Skeletal muscle satellite cell (primary cell): ENCODE measurements around the gene PFKFB3.

ENCODE experiments used
- H3K27me3 ChIP-seq: 2 replicates; pipeline ENCODE4 v1.7.0; 2013; ENCODE audit warnings: low read length; ENCODE audit not compliant: control insufficient read depth, insufficient read depth
- H3K36me3 ChIP-seq: 2 replicates; pipeline ENCODE4 v1.7.0; 2013; ENCODE audit warnings: mild to moderate bottlenecking, control low read depth, low read length; ENCODE audit not compliant: insufficient read depth
- H3K4me1 ChIP-seq: 2 replicates; pipeline ENCODE4 v1.7.0; 2013; ENCODE audit warnings: low read length; ENCODE audit not compliant: control insufficient read depth, insufficient read depth
- H3K4me2 ChIP-seq: 2 replicates; pipeline ENCODE4 v1.7.0; 2013; ENCODE audit warnings: mild to moderate bottlenecking, low read length
- H3K4me3 ChIP-seq: 2 replicates; pipeline ENCODE4 v1.7.0; 2013; ENCODE audit warnings: low read length
- H3K9ac ChIP-seq: 2 replicates; pipeline ENCODE4 v1.7.0; 2013; ENCODE audit warnings: mild to moderate bottlenecking, low read depth, low read length, moderate library complexity
- H3K9me3 ChIP-seq: replicated peaks from 2 replicates; pipeline ENCODE4 v1.7.0; 2013; ENCODE audit warnings: mild to moderate bottlenecking, control low read depth, low read length

The PFKFB3 gene

DNA sequence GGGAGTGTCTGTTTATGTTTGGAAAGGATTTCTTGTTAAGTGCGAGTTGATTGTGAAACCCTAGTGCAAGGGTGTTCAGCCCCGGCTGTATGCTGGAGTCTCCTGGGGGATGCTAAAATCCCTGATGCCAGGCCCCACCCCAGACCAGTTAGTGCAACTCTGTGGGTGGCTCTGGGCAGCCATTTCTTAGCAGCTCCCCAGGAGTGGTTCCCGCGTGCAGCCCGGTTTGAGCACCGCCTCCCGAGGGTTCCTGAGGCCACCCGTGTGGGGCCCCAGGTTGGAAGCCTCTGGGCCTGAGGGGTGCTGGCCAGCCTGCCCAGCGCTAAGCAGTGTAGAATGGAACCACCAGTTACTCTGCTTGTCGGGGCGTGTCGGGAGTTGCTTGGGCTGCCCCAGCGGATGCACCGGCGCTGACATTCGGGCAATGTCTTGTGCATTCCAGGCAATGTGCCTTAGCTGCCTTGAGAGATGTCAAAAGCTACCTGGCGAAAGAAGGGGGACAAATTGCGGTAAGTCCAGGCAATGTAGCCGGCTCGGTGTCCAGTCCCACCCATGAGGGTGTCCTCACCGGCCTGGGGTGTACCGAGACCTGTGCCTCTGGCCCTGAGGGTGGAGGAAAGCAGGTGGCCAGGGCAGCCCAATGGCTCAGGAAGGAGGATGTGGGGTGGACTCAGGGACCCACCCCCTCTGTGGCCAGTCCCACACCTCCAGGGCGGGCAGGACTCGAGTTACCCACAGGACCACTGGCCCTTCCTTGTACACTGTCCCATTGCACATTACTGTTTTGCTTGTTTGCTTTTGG lies 13.2 kb downstream of the PFKFB3 start:
- peaks cover 71% of the 10 kb centered on the region for H3K36me3 ChIP-seq
- H3K4me1 ChIP-seq = peaks cover 34% of the 10 kb centered on the region
- H3K27me3 ChIP-seq = no peaks in the 10 kb centered on the region
- H3K4me3 ChIP-seq = no peak overlapping the region
- no peaks in the 10 kb centered on the region for H3K9me3 ChIP-seq
- H3K9ac ChIP-seq = no peak overlapping the region
- no peak overlapping the region for H3K4me2 ChIP-seq

- no peaks in the 10 kb centered on the region for H3K9me3 ChIP-seq
- H3K4me3 ChIP-seq = no peak overlapping the region
- no peak overlapping the region for H3K4me2 ChIP-seq
- peaks cover 81% of the 10 kb centered on the region for H3K36me3 ChIP-seq
- no peak overlapping the region for H3K9ac ChIP-seq
- peaks cover 31% of the 10 kb centered on the region for H3K4me1 ChIP-seq
- H3K27me3 ChIP-seq = no peaks in the 10 kb centered on the region
Measured at GRCh38 chr10:6216916-6217315, 14.2 kb downstream of the PFKFB3 start.

DNA sequence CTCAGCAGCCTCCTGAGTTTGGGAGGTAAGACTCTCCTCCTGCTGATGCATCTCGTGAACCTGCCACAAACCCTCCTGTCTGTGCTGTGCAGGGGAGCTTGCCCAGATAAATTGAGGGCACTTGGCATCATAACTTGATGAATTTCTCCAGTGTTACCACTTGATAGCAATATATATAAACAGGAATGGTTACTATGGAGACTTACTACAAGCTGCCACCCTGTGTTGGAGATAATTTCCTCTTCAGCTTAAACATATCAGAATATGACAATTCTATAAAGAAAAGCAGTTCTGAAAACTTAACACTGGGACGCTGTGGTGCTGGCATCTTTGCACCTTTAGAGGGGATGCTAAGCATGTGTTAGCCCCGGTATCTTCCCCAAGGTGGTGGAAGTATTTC lies 14.9 kb downstream of the PFKFB3 start:
- H3K4me3 ChIP-seq = no peak overlapping the region
- H3K9ac ChIP-seq = no peak overlapping the region
- H3K27me3 ChIP-seq = no peaks in the 10 kb centered on the region
- H3K9me3 ChIP-seq = no peaks in the 10 kb centered on the region
- H3K36me3 ChIP-seq = peaks cover 85% of the 10 kb centered on the region
- H3K4me2 ChIP-seq = no peak overlapping the region
- peaks cover 31% of the 10 kb centered on the region for H3K4me1 ChIP-seq

- Histone ChIP-seq H3K4me3 (no peak overlapping the region), H3K27me3 (no peaks in the 10 kb centered on the region), H3K4me2 (no peak overlapping the region), H3K9me3 (no peaks in the 10 kb centered on the region), H3K4me1 (peaks cover 29% of the 10 kb centered on the region), H3K36me3 (peaks cover 90% of the 10 kb centered on the region), H3K9ac (no peak overlapping the region)
Measured at GRCh38 chr10:6218692-6219493, 16.2 kb downstream of the PFKFB3 start.

DNA sequence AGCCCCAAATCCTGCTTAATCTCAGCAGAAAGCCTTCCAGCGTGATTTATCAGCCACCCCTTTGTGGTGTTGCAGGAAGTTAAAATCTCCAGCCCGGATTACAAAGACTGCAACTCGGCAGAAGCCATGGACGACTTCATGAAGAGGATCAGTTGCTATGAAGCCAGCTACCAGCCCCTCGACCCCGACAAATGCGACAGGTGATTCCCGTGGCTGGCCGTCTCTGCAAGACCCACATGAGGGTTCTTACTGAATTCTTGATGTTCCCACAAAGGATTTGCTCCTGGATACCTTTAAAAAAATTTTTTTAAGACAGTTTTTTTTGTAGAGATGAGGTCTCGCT lies 16.7 kb downstream of the PFKFB3 start:
- Histone ChIP-seq H3K9me3 (no peaks in the 10 kb centered on the region), H3K4me3 (no peak overlapping the region), H3K4me2 (no peak overlapping the region), H3K27me3 (no peaks in the 10 kb centered on the region), H3K36me3 (peaks cover 89% of the 10 kb centered on the region), H3K4me1 (peaks cover 29% of the 10 kb centered on the region), H3K9ac (no peak overlapping the region)

DNA sequence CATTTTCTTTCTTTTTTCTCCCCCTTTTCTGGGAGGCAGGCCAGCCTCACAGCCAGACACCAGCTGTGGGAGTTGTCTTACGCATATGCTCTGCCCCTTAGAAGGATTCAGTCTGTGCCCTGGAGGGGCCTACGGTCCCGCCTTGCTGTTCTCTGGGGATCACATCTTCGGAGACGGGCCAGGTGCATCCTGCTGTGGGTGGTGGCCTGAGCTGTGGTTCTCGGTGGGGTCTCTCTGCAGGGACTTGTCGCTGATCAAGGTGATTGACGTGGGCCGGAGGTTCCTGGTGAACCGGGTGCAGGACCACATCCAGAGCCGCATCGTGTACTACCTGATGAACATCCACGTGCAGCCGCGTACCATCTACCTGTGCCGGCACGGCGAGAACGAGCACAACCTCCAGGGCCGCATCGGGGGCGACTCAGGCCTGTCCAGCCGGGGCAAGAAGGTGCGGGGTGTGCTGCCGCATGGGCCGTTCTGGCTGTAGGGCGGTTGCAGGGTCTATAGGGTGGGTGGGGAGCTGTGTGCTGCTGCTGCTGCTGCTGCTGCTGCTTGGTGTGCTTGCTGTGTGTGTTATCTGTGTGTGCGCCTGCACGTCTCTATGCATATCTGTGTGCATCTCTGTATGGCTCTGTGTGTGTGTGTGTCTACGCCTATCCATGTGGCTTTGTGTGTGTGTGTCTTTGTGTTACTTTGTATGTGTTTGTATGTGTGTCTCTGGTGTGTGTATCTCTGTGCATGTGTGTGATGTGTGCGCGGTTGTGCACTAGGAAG lies 17.9 kb downstream of the PFKFB3 start:
- Histone ChIP-seq H3K4me2 (no peak overlapping the region), H3K4me3 (no peak overlapping the region), H3K9me3 (no peaks in the 10 kb centered on the region), H3K27me3 (no peaks in the 10 kb centered on the region), H3K36me3 (peaks cover 84% of the 10 kb centered on the region), H3K4me1 (peaks cover 29% of the 10 kb centered on the region), H3K9ac (no peak overlapping the region)

DNA sequence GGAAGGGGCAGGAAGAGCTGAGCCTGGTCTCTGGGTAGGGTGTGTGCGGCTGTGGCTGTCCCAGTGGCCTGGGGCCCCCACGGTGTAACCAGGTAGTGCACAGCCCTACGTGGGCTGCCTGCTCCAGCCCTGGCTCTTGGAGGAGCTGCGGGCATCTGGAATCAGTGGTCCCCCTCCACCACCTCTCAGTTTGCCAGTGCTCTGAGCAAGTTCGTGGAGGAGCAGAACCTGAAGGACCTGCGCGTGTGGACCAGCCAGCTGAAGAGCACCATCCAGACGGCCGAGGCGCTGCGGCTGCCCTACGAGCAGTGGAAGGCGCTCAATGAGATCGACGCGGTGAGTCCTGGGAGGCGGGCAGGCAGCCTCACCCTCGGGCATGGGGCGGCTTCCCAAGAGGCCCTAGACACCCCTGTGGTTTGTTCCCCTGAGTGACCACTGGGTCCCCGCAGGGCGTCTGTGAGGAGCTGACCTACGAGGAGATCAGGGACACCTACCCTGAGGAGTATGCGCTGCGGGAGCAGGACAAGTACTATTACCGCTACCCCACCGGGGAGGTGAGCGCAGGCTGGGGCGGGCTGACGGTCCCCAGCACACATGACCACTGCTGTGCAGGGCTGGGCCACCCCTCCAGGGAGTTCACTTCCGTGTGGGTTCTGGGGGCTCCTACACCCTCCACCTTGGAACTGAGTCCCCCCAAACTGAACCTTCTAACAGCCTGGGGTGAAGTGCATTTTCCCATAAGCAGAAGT lies 18.6 kb downstream of the PFKFB3 start:
- H3K27me3 ChIP-seq = no peaks in the 10 kb centered on the region
- no peak overlapping the region for H3K4me2 ChIP-seq
- peak overlapping the region; percentile 49 for H3K9ac ChIP-seq
- H3K4me3 ChIP-seq = no peak overlapping the region
- no peaks in the 10 kb centered on the region for H3K9me3 ChIP-seq
- peaks cover 29% of the 10 kb centered on the region for H3K4me1 ChIP-seq
- H3K36me3 ChIP-seq = peaks cover 84% of the 10 kb centered on the region

- no peaks in the 10 kb centered on the region for H3K9me3 ChIP-seq
- no peak overlapping the region for H3K4me3 ChIP-seq
- no peaks in the 10 kb centered on the region for H3K27me3 ChIP-seq
- peaks cover 30% of the 10 kb centered on the region for H3K4me1 ChIP-seq
- H3K36me3 ChIP-seq = peaks cover 82% of the 10 kb centered on the region
- H3K9ac ChIP-seq = peak overlapping the region; percentile 49
- peak overlapping the region; percentile 44 for H3K4me2 ChIP-seq
Measured at GRCh38 chr10:6221971-6222751, 19.4 kb downstream of the PFKFB3 start.

GRCh38 chr10:6222755-6223154 lies 20.0 kb downstream of the PFKFB3 start:
- peak overlapping the region; percentile 43 for H3K9ac ChIP-seq
- H3K4me3 ChIP-seq = no peak overlapping the region
- H3K36me3 ChIP-seq = peaks cover 81% of the 10 kb centered on the region
- no peaks in the 10 kb centered on the region for H3K27me3 ChIP-seq
- H3K4me2 ChIP-seq = peak overlapping the region; percentile 44
- peaks cover 36% of the 10 kb centered on the region for H3K4me1 ChIP-seq
- no peaks in the 10 kb centered on the region for H3K9me3 ChIP-seq

- no peak overlapping the region for H3K4me3 ChIP-seq
- peaks cover 44% of the 10 kb centered on the region for H3K4me1 ChIP-seq
- H3K4me2 ChIP-seq = no peak overlapping the region
- H3K9ac ChIP-seq = no peak overlapping the region
- H3K27me3 ChIP-seq = no peaks in the 10 kb centered on the region
- H3K36me3 ChIP-seq = peaks cover 84% of the 10 kb centered on the region
- no peaks in the 10 kb centered on the region for H3K9me3 ChIP-seq
Measured at GRCh38 chr10:6223981-6224380, 21.2 kb downstream of the PFKFB3 start.
